Measurements from ENCODE around the gene IMP4.

DNA sequence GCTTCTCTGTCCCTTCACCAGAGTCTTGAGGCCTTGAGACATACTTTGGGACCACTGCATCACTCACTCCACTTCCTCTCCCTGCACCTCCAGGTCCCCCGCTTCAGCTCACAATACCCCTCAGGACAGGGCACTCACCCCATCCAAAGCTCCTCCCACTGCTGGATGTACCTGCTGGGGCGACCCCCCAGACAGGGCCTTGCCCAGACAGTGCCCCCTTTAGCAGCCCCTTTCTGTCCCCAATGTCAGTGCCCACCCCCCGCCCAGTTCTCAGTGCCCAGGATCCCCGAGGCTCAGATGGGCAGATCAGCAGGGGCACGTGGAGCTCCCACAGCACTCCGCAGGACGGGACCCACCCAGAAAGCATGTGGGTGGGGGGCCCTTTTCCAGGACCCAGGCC is 23.8 kb upstream of the IMP4 start:
- TF ChIP-seq, protein P1, sequence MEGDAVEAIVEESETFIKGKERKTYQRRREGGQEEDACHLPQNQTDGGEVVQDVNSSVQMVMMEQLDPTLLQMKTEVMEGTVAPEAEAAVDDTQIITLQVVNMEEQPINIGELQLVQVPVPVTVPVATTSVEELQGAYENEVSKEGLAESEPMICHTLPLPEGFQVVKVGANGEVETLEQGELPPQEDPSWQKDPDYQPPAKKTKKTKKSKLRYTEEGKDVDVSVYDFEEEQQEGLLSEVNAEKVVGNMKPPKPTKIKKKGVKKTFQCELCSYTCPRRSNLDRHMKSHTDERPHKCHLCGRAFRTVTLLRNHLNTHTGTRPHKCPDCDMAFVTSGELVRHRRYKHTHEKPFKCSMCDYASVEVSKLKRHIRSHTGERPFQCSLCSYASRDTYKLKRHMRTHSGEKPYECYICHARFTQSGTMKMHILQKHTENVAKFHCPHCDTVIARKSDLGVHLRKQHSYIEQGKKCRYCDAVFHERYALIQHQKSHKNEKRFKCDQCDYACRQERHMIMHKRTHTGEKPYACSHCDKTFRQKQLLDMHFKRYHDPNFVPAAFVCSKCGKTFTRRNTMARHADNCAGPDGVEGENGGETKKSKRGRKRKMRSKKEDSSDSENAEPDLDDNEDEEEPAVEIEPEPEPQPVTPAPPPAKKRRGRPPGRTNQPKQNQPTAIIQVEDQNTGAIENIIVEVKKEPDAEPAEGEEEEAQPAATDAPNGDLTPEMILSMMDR (IDR thresholded peaks at IDR 0.05): no peak
- no peak for TF ChIP-seq POLR2A (IDR thresholded peaks at IDR 0.05)
